K562 (cell line): ENCODE results near the gene DYNLT5. TPM values are rescaled to one million over a fixed set of nuclear protein-coding genes. Genes with fewer than 3 reads are reported as not detected.

Experiments used
- ATAC-seq: fragments of 200-7000 bp; cut with Tn5 transposase; 3 replicates; pipeline ENCODE4 v1.9.1; 2020; ENCODE audit warnings: moderate library complexity
- BruUV-seq: library from RNA; stranded (reverse); fragments of 400-500 nt; replicated peaks from 2 replicates; lab custom pipeline; 2021; lab: Mats Ljungman, UMichigan
- CTCF ChIA-PET: fragments of 300-600 bp; formaldehyde crosslinking; extraction: SDS; loops from one replicate; lab custom pipeline; 2021; ENCODE audit warnings: low intra/inter-chr PET ratio; lab: Yijun Ruan, JAX
- POLR2A ChIA-PET: fragments of 300-600, 350-650 bp; sonication (Branson Sonifier 250); formaldehyde crosslinking; extraction: SDS; loops from one replicate; lab custom pipeline; 2021; ENCODE audit warnings: antibody characterized with exemption, inconsistent platforms; lab: Yijun Ruan, JAX
- DNase-seq, 4 experiments: peaks; one replicate each; pipeline versions ENCODE4 v3.0.0 to v3.0.0-alpha.2; 2011 to 2018; ENCODE audit warnings: low spot score in 3 of 4, mixed read lengths in 3 of 4; ENCODE audit errors: extremely low read depth in 1 of 4
- FAIRE-seq: peaks from 2 replicates; lab custom pipeline; 2011; peaks lifted over from hg19 to GRCh38; lab: Jason Lieb, UNC
- H2AFZ ChIP-seq: 2 replicates; pipeline ENCODE4 v1.6.0; 2011; ENCODE audit warnings: low read depth, low read length, control low read depth, inconsistent platforms
- H3K27ac ChIP-seq: fragments of 200-600 bp; 3 replicates; pipeline ENCODE4 v1.8.0; 2011; ENCODE audit warnings: low read depth, mild to moderate bottlenecking, control low read depth, inconsistent platforms, low read length, moderate library complexity, mixed read lengths; ENCODE audit errors: extremely low read depth
- H3K27me3 ChIP-seq, 2 experiments: fragments of 300-600 bp in 1 of 2; 2 replicates in 1 of 2; 3 replicates in 1 of 2; pipeline versions ENCODE4 v1.6.0 to v1.8.0; 2011; ENCODE audit warnings: inconsistent platforms in 2 of 2, low read length in 2 of 2, mild to moderate bottlenecking in 1 of 2, mixed read lengths in 1 of 2, moderate library complexity in 1 of 2; ENCODE audit not compliant: control insufficient read depth in 2 of 2, insufficient read depth in 2 of 2
- H3K36me3 ChIP-seq: fragments of 300-600 bp; 3 replicates; pipeline ENCODE4 v1.8.0; 2011; ENCODE audit warnings: mild to moderate bottlenecking, low read length, inconsistent platforms; ENCODE audit not compliant: control insufficient read depth, insufficient read depth
- H3K4me1 ChIP-seq, 2 experiments: fragments of 200-600 bp in 1 of 2; replicated peaks in 1 of 2; 2 replicates in 1 of 2; 3 replicates in 1 of 2; pipeline versions ENCODE4 v1.5.1 to v1.8.0; 2011; ENCODE audit warnings: inconsistent platforms in 2 of 2, low read length in 2 of 2, mild to moderate bottlenecking in 1 of 2, mixed read lengths in 1 of 2, moderate library complexity in 1 of 2; ENCODE audit not compliant: control insufficient read depth in 2 of 2, insufficient read depth in 2 of 2
- H3K4me2 ChIP-seq: 2 replicates; pipeline ENCODE4 v1.6.1; 2011; ENCODE audit warnings: low read length, control low read depth, inconsistent platforms, mixed read lengths; ENCODE audit not compliant: insufficient read depth
- H3K4me3 ChIP-seq: fragments of 200-600 bp; sonication (generic), shearing (Covaris generic); 2 replicates; pipeline ENCODE4 v1.5.1; 2016; ENCODE audit warnings: control low read depth, inconsistent platforms
- H3K79me2 ChIP-seq: fragments of 200-600 bp; 3 replicates; pipeline ENCODE4 v1.8.0; 2011; ENCODE audit warnings: low read length, inconsistent platforms; ENCODE audit not compliant: control insufficient read depth, insufficient read depth
- H3K9ac ChIP-seq, 2 experiments: 2 replicates each; pipeline versions ENCODE4 v1.6.0 to v1.6.1; 2011; ENCODE audit warnings: low read depth in 2 of 2, low read length in 2 of 2, control low read depth in 1 of 2, inconsistent platforms in 1 of 2, mild to moderate bottlenecking in 1 of 2, mixed read lengths in 1 of 2; ENCODE audit not compliant: insufficient read depth in 1 of 2
- H3K9me1 ChIP-seq: one replicate; pipeline ENCODE4 v1.6.0; 2011; ENCODE audit warnings: inconsistent platforms, mild to moderate bottlenecking, low read length, moderate library complexity; ENCODE audit not compliant: control insufficient read depth, insufficient read depth
- H3K9me3 ChIP-seq: replicated peaks from 2 replicates; pipeline ENCODE4 v1.5.1; 2011; ENCODE audit warnings: low read depth, low read length, inconsistent platforms; ENCODE audit not compliant: control insufficient read depth, insufficient read depth
- H4K20me1 ChIP-seq: replicated peaks from 2 replicates; pipeline ENCODE4 v1.6.1; 2011; ENCODE audit warnings: low read length, inconsistent platforms, mixed read lengths; ENCODE audit not compliant: control insufficient read depth, insufficient read depth
- DMBX1 ChIP-seq: fragments of 250-450 bp; sonication (Bioruptor Pico); IDR thresholded peaks from 2 replicates; pipeline ENCODE4 v1.8.0; 2022; ENCODE audit warnings: inconsistent platforms, mild to moderate bottlenecking, moderate library complexity, borderline replicate concordance
- FOXP1 ChIP-seq: sonication (generic); formaldehyde crosslinking; IDR thresholded peaks from 2 replicates; pipeline ENCODE4 v1.8.0; 2022; ENCODE audit warnings: mild to moderate bottlenecking, missing genetic modification reagents
- PHB2 ChIP-seq: fragments of 450-650 bp; IDR thresholded peaks from 2 replicates; pipeline ENCODE4 v1.6.1; 2017; ENCODE audit warnings: low read depth
- TAF15 ChIP-seq: fragments of 200-400 bp; formaldehyde crosslinking; IDR thresholded peaks from 2 replicates; pipeline ENCODE4 v1.6.1; 2017; ENCODE audit warnings: mild to moderate bottlenecking, low read depth, low read length, moderate library complexity
- ZNF561 ChIP-seq: fragments of 450-650 bp; formaldehyde crosslinking; conservative IDR thresholded peaks from 2 replicates; pipeline ENCODE4 v1.4.0; 2020; ENCODE audit warnings: mild to moderate bottlenecking, moderate library complexity
- ZNF717 ChIP-seq: fragments of 250-450 bp; sonication (Bioruptor Pico); IDR thresholded peaks from 2 replicates; pipeline ENCODE4 v1.5.0; 2021
- WGBS: fragments of 100-300 bp; shearing (Covaris generic); methylation state at CpG from one replicate; pipeline ENCODE4 v1.1.6; 2016; ENCODE audit warnings: low coverage, mixed read lengths; ENCODE audit not compliant: insufficient coverage; ENCODE audit errors: missing lambda C conversion rate; 5-methylcytosine and 5-hydroxymethylcytosine counted together
- in situ Hi-C: fragments of 300-500 bp; cut with MboI; formaldehyde crosslinking; loops from 4 replicates; pipeline ENCODE4 v1.15.0; 2018; ENCODE audit warnings: inconsistent platforms, mixed read lengths
- intact Hi-C: fragments of 100-400 bp; cut with micrococcal nuclease; formaldehyde crosslinking; loops from 2 replicates; pipeline ENCODE4 v1.14.2; 2022
- polyA plus RNA-seq, 8 experiments: library from polyadenylated mRNA; depleted of rRNA in 4 of 8; stranded (reverse) in 5 of 8; unstranded in 3 of 8; fragments of >200 nt; fragmentation: Nextera tagmentation in 2 of 8; fragmentation: Illumina TruSeq in 1 of 8; extraction: Ambion mirVana in 2 of 8; extraction: Trizol in 1 of 8; gene quantifications; 2 replicates each; pipeline versions ENCODE4 v1.2.1 to v1.2.3, GENCODE V29; 2011 to 2014; ENCODE audit warnings: inconsistent platforms in 1 of 8, missing spikeins in 1 of 8
- total RNA-seq, 7 experiments: library from RNA; depleted of rRNA in 6 of 7; stranded (reverse); fragments of >200 nt in 6 of 7; fragmentation: Illumina TruSeq in 2 of 7; extraction: Trizol in 2 of 7; gene quantifications; 2 replicates each; pipeline versions ENCODE4 v1.2.1 to v1.2.3, GENCODE V29; 2011 to 2021; ENCODE audit warnings: low replicate concordance in 1 of 7

Gene DYNLT5
- total and polyA plus RNA-seq, 9 of the 15 experiments (the other 6 are each of a cell fraction or from before 2014, with no cell fraction given): not detected

- ChIA-PET POLR2A (no interaction called here), CTCF (no interaction called here)
- H3K4me2 ChIP-seq: no peak overlapping the region
- no peaks in the 10 kb centered on the region for H3K79me2 ChIP-seq
- WGBS: 77% methylated on average over 1 of the region's 1 CpG
- no peaks in the 10 kb centered on the region for H3K9me3 ChIP-seq
- ATAC-seq: no peak
- FAIRE-seq: no peak
- no peaks in the 10 kb centered on the region for H3K36me3 ChIP-seq
- H3K9me1 ChIP-seq: no peaks in the 10 kb centered on the region
- BruUV-seq: no TSS peak
- in situ Hi-C loops (no loop called here), intact Hi-C loops (no loop called here)
- TF ChIP-seq ZNF561 (CRISPR knock-in tag): no peak
- no peak for TF ChIP-seq DMBX1
- no peak for TF ChIP-seq PHB2
- no peak for TF ChIP-seq ZNF717 (CRISPR knock-in tag)
- no peak for TF ChIP-seq TAF15
- no peak for TF ChIP-seq FOXP1 (CRISPR knock-in tag)
- no peak overlapping the region for H3K27ac ChIP-seq
- no peak for DNase-seq
- no peaks in the 10 kb centered on the region for H3K4me1 ChIP-seq
- no peaks in the 10 kb centered on the region for H4K20me1 ChIP-seq
- no peak overlapping the region for H3K4me3 ChIP-seq
- H3K9ac ChIP-seq: no peak overlapping the region
- no peak overlapping the region for H2AFZ ChIP-seq
- H3K27me3 ChIP-seq: no peaks in the 10 kb centered on the region
Measured at GRCh38 chr1:66824771-66825170, 72.5 kb downstream of the DYNLT5 start.

Other genes with a start within 250 kb of the DYNLT5 start
- not detected in 2 replicates for gene SGIP1, start 218.3 kb upstream of the DYNLT5 start, total RNA-seq (2014; rRNA removed)
- gene SGIP1, start 218.3 kb upstream of the DYNLT5 start, total RNA-seq (2014; rRNA removed; fragmentation: Illumina TruSeq; extraction: Trizol): not detected in 2 replicates
- gene SGIP1, start 218.3 kb upstream of the DYNLT5 start, total RNA-seq (2015; rRNA removed; fragmentation: Illumina TruSeq; extraction: Trizol): not detected in 2 replicates
- 0.07 and 0.22 TPM in 2 replicates for gene SGIP1, start 218.3 kb upstream of the DYNLT5 start, total RNA-seq (2021)
- gene SGIP1, start 218.3 kb upstream of the DYNLT5 start, polyA plus RNA-seq (2011; rRNA removed): 0.35 TPM in 1 of 2 replicates, not detected in the other
- gene SGIP1, start 218.3 kb upstream of the DYNLT5 start, polyA plus RNA-seq (2014; fragmentation: Illumina TruSeq; extraction: Trizol): not detected in 2 replicates
- not detected for gene SGIP1, start 218.3 kb upstream of the DYNLT5 start, polyA plus RNA-seq (2014; fragmentation: Nextera tagmentation; extraction: Ambion mirVana)
- gene SGIP1, start 218.3 kb upstream of the DYNLT5 start, polyA plus RNA-seq (2014; rRNA removed): not detected in 2 replicates
- not detected in 2 replicates for gene INSL5, start 48.8 kb downstream of the DYNLT5 start, total RNA-seq (2014; rRNA removed)
- gene INSL5, start 48.8 kb downstream of the DYNLT5 start, total RNA-seq (2014; rRNA removed; fragmentation: Illumina TruSeq; extraction: Trizol): not detected in 2 replicates
- gene INSL5, start 48.8 kb downstream of the DYNLT5 start, total RNA-seq (2015; rRNA removed; fragmentation: Illumina TruSeq; extraction: Trizol): not detected in 2 replicates
- not detected in 2 replicates for gene INSL5, start 48.8 kb downstream of the DYNLT5 start, total RNA-seq (2021)
- gene INSL5, start 48.8 kb downstream of the DYNLT5 start, polyA plus RNA-seq (2011; rRNA removed): not detected in 2 replicates
- gene INSL5, start 48.8 kb downstream of the DYNLT5 start, polyA plus RNA-seq (2014; fragmentation: Illumina TruSeq; extraction: Trizol): not detected in 2 replicates
- gene INSL5, start 48.8 kb downstream of the DYNLT5 start, polyA plus RNA-seq (2014; fragmentation: Nextera tagmentation; extraction: Ambion mirVana): not detected
- gene INSL5, start 48.8 kb downstream of the DYNLT5 start, polyA plus RNA-seq (2014; rRNA removed): not detected in 2 replicates
- gene DNAI4, start 172.4 kb downstream of the DYNLT5 start, total RNA-seq (2014; rRNA removed): 0.73 TPM in 1 of 2 replicates, not detected in the other
- gene DNAI4, start 172.4 kb downstream of the DYNLT5 start, total RNA-seq (2014; rRNA removed; fragmentation: Illumina TruSeq; extraction: Trizol): 2.9 and 3.5 TPM in 2 replicates
- 1.2 and 4.0 TPM in 2 replicates for gene DNAI4, start 172.4 kb downstream of the DYNLT5 start, total RNA-seq (2015; rRNA removed; fragmentation: Illumina TruSeq; extraction: Trizol)
- 2.9 TPM in 2 replicates for gene DNAI4, start 172.4 kb downstream of the DYNLT5 start, total RNA-seq (2021)
- 3.6 and 4.8 TPM in 2 replicates for gene DNAI4, start 172.4 kb downstream of the DYNLT5 start, polyA plus RNA-seq (2011; rRNA removed)
- gene DNAI4, start 172.4 kb downstream of the DYNLT5 start, polyA plus RNA-seq (2014; fragmentation: Illumina TruSeq; extraction: Trizol): 0.83 and 1.7 TPM in 2 replicates
- 1 to 10 TPM; 1.8 to 2.2 TPM for gene DNAI4, start 172.4 kb downstream of the DYNLT5 start, polyA plus RNA-seq (2014; fragmentation: Nextera tagmentation; extraction: Ambion mirVana)
- 0.31 and 0.57 TPM in 2 replicates for gene DNAI4, start 172.4 kb downstream of the DYNLT5 start, polyA plus RNA-seq (2014; rRNA removed)
- 14.7 and 17.6 TPM in 2 replicates for gene MIER1, start 172.5 kb downstream of the DYNLT5 start, total RNA-seq (2014; rRNA removed)
- 34.8 and 41.3 TPM in 2 replicates for gene MIER1, start 172.5 kb downstream of the DYNLT5 start, total RNA-seq (2014; rRNA removed; fragmentation: Illumina TruSeq; extraction: Trizol)
- 28.7 and 28.9 TPM in 2 replicates for gene MIER1, start 172.5 kb downstream of the DYNLT5 start, total RNA-seq (2015; rRNA removed; fragmentation: Illumina TruSeq; extraction: Trizol)
- gene MIER1, start 172.5 kb downstream of the DYNLT5 start, total RNA-seq (2021): 23.1 and 23.7 TPM in 2 replicates
- gene MIER1, start 172.5 kb downstream of the DYNLT5 start, polyA plus RNA-seq (2011; rRNA removed): 13.5 and 16.3 TPM in 2 replicates
- 16.4 and 18.4 TPM in 2 replicates for gene MIER1, start 172.5 kb downstream of the DYNLT5 start, polyA plus RNA-seq (2014; fragmentation: Illumina TruSeq; extraction: Trizol)
- gene MIER1, start 172.5 kb downstream of the DYNLT5 start, polyA plus RNA-seq (2014; fragmentation: Nextera tagmentation; extraction: Ambion mirVana): 10 to 100 TPM; 21.5 to 23.7 TPM
- 13.7 and 13.9 TPM in 2 replicates for gene MIER1, start 172.5 kb downstream of the DYNLT5 start, polyA plus RNA-seq (2014; rRNA removed)